B cell (primary cell): ENCODE data around the gene TSC2. TPM values are rescaled to one million over a fixed set of nuclear protein-coding genes. Genes with fewer than 3 reads are reported as not detected.

Experiments
- ATAC-seq: fragments of 200-7000 bp; cut with Tn5 transposase; one replicate; pipeline ENCODE4 v1.10.0; 2021; ENCODE audit warnings: low read depth, mild to moderate bottlenecking, moderate number of reproducible peaks, moderate library complexity
- CTCF ChIA-PET: fragments of 350-600 bp; sonication (Branson Sonifier 250); formaldehyde crosslinking; loops from one replicate; lab custom pipeline; 2021; ENCODE audit warnings: antibody characterized with exemption, inconsistent platforms; lab: Charles Lee
- POLR2A ChIA-PET: fragments of 350-600 bp; sonication (Branson Sonifier 250); formaldehyde crosslinking; loops from one replicate; lab custom pipeline; 2021; ENCODE audit warnings: antibody characterized with exemption; lab: Charles Lee
- DNase-seq: peaks from one replicate; pipeline ENCODE4 v3.0.0; 2013
- H2AFZ ChIP-seq: 2 replicates; pipeline ENCODE4 v1.6.1; 2012; ENCODE audit warnings: mild to moderate bottlenecking, low read depth, low read length; ENCODE audit not compliant: insufficient read depth, poor library complexity, severe bottlenecking
- H3K27ac ChIP-seq, 2 donors: 1 replicate in 1 of 2; 2 replicates in 1 of 2; pipeline ENCODE4 v1.5.1; 2012 to 2013; ENCODE audit warnings: low read length in 2 of 2, mild to moderate bottlenecking in 2 of 2, moderate library complexity in 1 of 2
- H3K27me3 ChIP-seq, 4 experiments: fragments of 200-600 bp in 1 of 4; sonication (generic) in 1 of 4; replicated peaks in 1 of 4; 1 replicate in 2 of 4; 2 replicates in 2 of 4; pipeline versions ENCODE4 v1.6.1 to v1.7.0; 2013 to 2016; ENCODE audit warnings: low read length in 3 of 4, mild to moderate bottlenecking in 2 of 4, mixed read lengths in 1 of 4, moderate library complexity in 1 of 4; ENCODE audit not compliant: insufficient read depth in 4 of 4, control insufficient read depth in 3 of 4; ENCODE audit errors: control extremely low read depth in 1 of 4
- H3K36me3 ChIP-seq, 2 experiments: replicated peaks in 1 of 2; 1 replicate in 1 of 2; 2 replicates in 1 of 2; pipeline versions ENCODE4 v1.6.1 to v1.7.1; 2013; ENCODE audit warnings: low read length in 1 of 2; ENCODE audit not compliant: insufficient read depth in 2 of 2, control insufficient read depth in 1 of 2; ENCODE audit errors: control extremely low read depth in 1 of 2, extremely low read depth in 1 of 2
- H3K4me1 ChIP-seq, 2 donors: fragments of 200-600 bp in 1 of 2; sonication (generic) in 1 of 2; 1 replicate in 1 of 2; 2 replicates in 1 of 2; pipeline versions ENCODE4 v1.5.1 to v1.6.1; 2013 to 2017; ENCODE audit warnings: low read length in 2 of 2; ENCODE audit not compliant: control insufficient read depth in 2 of 2, insufficient read depth in 2 of 2
- H3K4me2 ChIP-seq: replicated peaks from 2 replicates; pipeline ENCODE3; 2012; ENCODE audit warnings: mild to moderate bottlenecking, low read depth, low read length; ENCODE audit not compliant: poor library complexity, severe bottlenecking
- H3K4me3 ChIP-seq, 5 experiments: fragments of 200-600 bp in 1 of 5; sonication (generic) in 1 of 5; 1 replicate in 3 of 5; 2 replicates in 2 of 5; pipeline versions ENCODE4 v1.5.1 to v1.7.0; 2011 to 2016; ENCODE audit warnings: low read length in 4 of 5, mild to moderate bottlenecking in 4 of 5, low read depth in 2 of 5, control low read depth in 1 of 5, moderate library complexity in 1 of 5; ENCODE audit not compliant: insufficient read depth in 1 of 5; ENCODE audit errors: control extremely low read depth in 1 of 5, extremely low read depth in 1 of 5
- H3K79me2 ChIP-seq: fragments of 200-600 bp; sonication (generic); one replicate; pipeline ENCODE4 v1.6.0; 2016; ENCODE audit warnings: low read length; ENCODE audit not compliant: control insufficient read depth, insufficient read depth
- H3K9ac ChIP-seq: fragments of 200-600 bp; sonication (generic); 2 replicates; pipeline ENCODE4 v1.6.1; 2017; ENCODE audit warnings: mild to moderate bottlenecking, low read length, moderate library complexity
- H3K9me3 ChIP-seq, 3 donors: one replicate each; pipeline versions ENCODE4 v1.6.1 to v1.7.1; 2013; ENCODE audit warnings: low read length in 2 of 3; ENCODE audit not compliant: control insufficient read depth in 2 of 3, insufficient read depth in 1 of 3; ENCODE audit errors: control extremely low read depth in 1 of 3
- H4K20me1 ChIP-seq: 2 replicates; pipeline ENCODE4 v1.6.0; 2012; ENCODE audit warnings: mild to moderate bottlenecking, low read length; ENCODE audit not compliant: insufficient read depth, control insufficient read depth, poor library complexity, severe bottlenecking
- H3K27ac Mint-ChIP-seq: one replicate; pipeline ENCODE4 v1.8.0; 2021; ENCODE audit warnings: mixed read lengths
- H3K27me3 Mint-ChIP-seq: one replicate; pipeline ENCODE4 v1.8.0; 2021; ENCODE audit warnings: mixed read lengths
- H3K4me1 Mint-ChIP-seq: one replicate; pipeline ENCODE4 v1.8.0; 2021; ENCODE audit warnings: mixed read lengths
- H3K4me3 Mint-ChIP-seq: one replicate; pipeline ENCODE4 v1.8.0; 2021; ENCODE audit warnings: mixed read lengths
- H3K9me3 Mint-ChIP-seq: one replicate; pipeline ENCODE4 v1.8.0; 2022; ENCODE audit warnings: mixed read lengths; ENCODE audit not compliant: insufficient read depth
- EZH2 ChIP-seq: IDR thresholded peaks from 2 replicates; pipeline ENCODE4 v1.6.1; 2012; ENCODE audit warnings: borderline replicate concordance, low read depth, mild to moderate bottlenecking, moderate library complexity, low read length; ENCODE audit not compliant: insufficient read depth, poor library complexity, severe bottlenecking
- WGBS: methylation state at CpG from one replicate; pipeline ENCODE4 v1.1.5; 2013; ENCODE audit warnings: missing lambda C conversion rate; ENCODE audit not compliant: insufficient coverage; 5-methylcytosine and 5-hydroxymethylcytosine counted together
- intact Hi-C: fragments of 100-400 bp; cut with micrococcal nuclease; formaldehyde crosslinking; loops from one replicate; pipeline ENCODE4 v1.10.0; 2022
- polyA plus RNA-seq: library from polyadenylated mRNA; depleted of rRNA; stranded (reverse); fragments of >200 nt; gene quantifications from 2 replicates; pipeline ENCODE4 v1.2.3, GENCODE V29; 2012
- total RNA-seq, 2 donors: library from RNA; stranded (reverse); fragments of 120-200 nt in 1 of 2; gene quantifications; 1 replicate in 1 of 2; 2 replicates in 1 of 2; pipeline versions ENCODE4 v1.2.3 to v1.2.4, GENCODE V29; 2013 to 2022
- TF ChIP-seq, protein P1 (sequence below): fragments of 200-600 bp; IDR thresholded peaks from one replicate; pipeline ENCODE4 v1.8.0; 2022; ENCODE audit warnings: antibody characterized with exemption, mild to moderate bottlenecking

The TSC2 gene
- total and polyA plus RNA-seq, 2 donors (not counting 1 experiment from before 2014, with no cell fraction given), result 128 to 194 TPM

- no peak overlapping the region for H3K27ac Mint-ChIP-seq
- POLR2A ChIA-PET, result no interaction called here
- DNase-seq (no peak), ATAC-seq (no peak)
- no peak overlapping the region for H3K4me3 Mint-ChIP-seq
- no peaks in the 10 kb centered on the region for H3K9me3 Mint-ChIP-seq
- Histone ChIP-seq H3K9ac (no peak overlapping the region), H3K4me2 (no peak overlapping the region), H3K27me3 (no peaks in the 10 kb centered on the region), H4K20me1 (no peaks in the 10 kb centered on the region), H3K4me1 (peaks cover 0 to 15% of the 10 kb centered on the region in 2 donors), H3K9me3 (no peaks in the 10 kb centered on the region), H2AFZ (no peak overlapping the region), H3K27ac (no peak overlapping the region), H3K4me3 (no peak overlapping the region), H3K36me3 (peaks cover 0 to 52% of the 10 kb centered on the region in 2 experiments), H3K79me2 (no peaks in the 10 kb centered on the region)
- intact Hi-C loops, result no loop called here
- 79% methylated on average over 14 of the region's 14 CpGs for WGBS
- peaks cover 7% of the 10 kb centered on the region for H3K4me1 Mint-ChIP-seq
- TF ChIP-seq EZH2, result no peak
- TF ChIP-seq, protein P1, sequence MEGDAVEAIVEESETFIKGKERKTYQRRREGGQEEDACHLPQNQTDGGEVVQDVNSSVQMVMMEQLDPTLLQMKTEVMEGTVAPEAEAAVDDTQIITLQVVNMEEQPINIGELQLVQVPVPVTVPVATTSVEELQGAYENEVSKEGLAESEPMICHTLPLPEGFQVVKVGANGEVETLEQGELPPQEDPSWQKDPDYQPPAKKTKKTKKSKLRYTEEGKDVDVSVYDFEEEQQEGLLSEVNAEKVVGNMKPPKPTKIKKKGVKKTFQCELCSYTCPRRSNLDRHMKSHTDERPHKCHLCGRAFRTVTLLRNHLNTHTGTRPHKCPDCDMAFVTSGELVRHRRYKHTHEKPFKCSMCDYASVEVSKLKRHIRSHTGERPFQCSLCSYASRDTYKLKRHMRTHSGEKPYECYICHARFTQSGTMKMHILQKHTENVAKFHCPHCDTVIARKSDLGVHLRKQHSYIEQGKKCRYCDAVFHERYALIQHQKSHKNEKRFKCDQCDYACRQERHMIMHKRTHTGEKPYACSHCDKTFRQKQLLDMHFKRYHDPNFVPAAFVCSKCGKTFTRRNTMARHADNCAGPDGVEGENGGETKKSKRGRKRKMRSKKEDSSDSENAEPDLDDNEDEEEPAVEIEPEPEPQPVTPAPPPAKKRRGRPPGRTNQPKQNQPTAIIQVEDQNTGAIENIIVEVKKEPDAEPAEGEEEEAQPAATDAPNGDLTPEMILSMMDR, result no peak
- CTCF ChIA-PET, result no interaction called here
- no peaks in the 10 kb centered on the region for H3K27me3 Mint-ChIP-seq
These were observed 37.9 kb downstream of the TSC2 start for GRCh38 chr16:2085669-2086068.

DNA sequence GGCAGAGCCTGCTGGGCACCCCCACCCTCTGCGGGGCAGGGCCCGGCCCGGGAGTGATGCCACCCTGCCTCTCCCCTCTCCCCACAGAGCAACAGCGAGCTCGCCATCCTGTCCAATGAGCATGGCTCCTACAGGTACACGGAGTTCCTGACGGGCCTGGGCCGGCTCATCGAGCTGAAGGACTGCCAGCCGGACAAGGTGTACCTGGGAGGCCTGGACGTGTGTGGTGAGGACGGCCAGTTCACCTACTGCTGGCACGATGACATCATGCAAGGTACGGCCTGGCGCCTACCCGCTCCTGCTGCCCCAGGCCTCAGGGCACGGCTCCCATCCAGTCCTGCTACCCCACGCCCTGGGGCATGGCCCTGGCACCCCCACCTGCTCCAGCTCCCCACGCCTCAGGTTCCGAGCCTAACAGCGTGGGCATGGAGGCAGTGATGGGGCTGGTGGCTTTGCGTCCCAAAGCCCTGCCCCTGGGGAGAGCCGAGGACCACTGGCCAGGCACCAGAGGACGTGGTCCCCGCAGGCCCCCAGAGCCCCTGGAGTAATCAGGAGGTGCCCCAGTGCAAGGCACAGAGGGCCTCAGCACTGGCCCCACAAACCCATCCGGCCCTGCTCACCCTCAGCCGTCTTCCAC lies 38.4 kb downstream of the TSC2 start:
- Mint-ChIP-seq H3K4me3 (no peak overlapping the region), H3K4me1 (peaks cover 7% of the 10 kb centered on the region), H3K27me3 (no peaks in the 10 kb centered on the region), H3K27ac (peak overlapping the region; percentile 88), H3K9me3 (no peaks in the 10 kb centered on the region)
- Histone ChIP-seq H3K9ac (no peak overlapping the region), H4K20me1 (no peaks in the 10 kb centered on the region), H3K27ac (no peak overlapping the region), H2AFZ (no peak overlapping the region), H3K4me1 (peaks cover 0 to 15% of the 10 kb centered on the region in 2 donors), H3K4me3 (no peak overlapping the region), H3K36me3 (peaks cover 0 to 50% of the 10 kb centered on the region in 2 experiments), H3K4me2 (no peak overlapping the region), H3K79me2 (no peaks in the 10 kb centered on the region), H3K9me3 (no peaks in the 10 kb centered on the region), H3K27me3 (no peaks in the 10 kb centered on the region)
- intact Hi-C loops, result no loop called here
- POLR2A ChIA-PET, result no interaction called here
- DNase-seq (no peak), ATAC-seq (no peak)
- WGBS, result 98% methylated on average over 27 of the region's 27 CpGs
- TF ChIP-seq EZH2, result no peak
- TF ChIP-seq, protein P1, result no peak
- CTCF ChIA-PET, result no interaction called here
